ENCODE data around the gene HDLBP. TPM values are rescaled to one million over a fixed set of nuclear protein-coding genes. Genes with fewer than 3 reads are reported as not detected.
"Not testable (repeated sequence)": the region's sequence is repeated elsewhere in the genome, so short reads cannot be mapped to it uniquely, and the experiment has no call there.

The HDLBP gene
- total RNA-seq, 1 donor from 2014 or later = 398 TPM

DNA sequence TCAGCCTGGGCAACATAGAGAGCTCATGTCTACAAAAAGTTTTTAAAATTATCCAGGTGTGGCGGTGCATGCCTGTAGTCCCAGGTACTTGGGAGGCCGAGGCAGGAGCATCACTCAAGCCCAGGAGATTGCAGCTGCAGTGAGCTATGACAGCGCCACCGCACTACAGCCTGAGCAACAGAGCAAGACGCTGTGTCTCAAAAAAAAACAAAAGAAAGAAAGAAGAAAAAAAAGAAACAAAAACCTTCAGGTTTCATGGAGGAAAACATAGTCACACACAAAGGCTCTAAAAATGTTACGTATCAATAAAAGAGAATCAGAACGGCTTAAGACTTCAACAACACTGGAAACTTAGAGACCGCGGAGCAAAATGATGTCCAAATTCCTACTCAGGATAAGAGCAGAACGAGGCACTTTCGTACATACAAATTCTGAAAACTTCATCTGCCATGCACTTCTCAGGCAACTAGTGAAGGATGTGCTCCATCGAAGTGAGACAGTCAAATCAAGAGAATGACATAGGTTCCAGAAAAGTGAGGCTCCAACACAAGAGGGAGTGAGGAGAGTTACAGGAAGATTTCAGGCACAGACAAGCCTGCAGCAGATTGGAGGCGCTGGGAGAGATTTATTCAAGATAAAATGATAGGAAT, 4.4 kb downstream of the HDLBP start:
- no peak for DNase-seq (ENCODE audit: low spot score)
- ATAC-seq = no peak
- intact Hi-C loops (cut with DNase I) = no loop called here

DNA sequence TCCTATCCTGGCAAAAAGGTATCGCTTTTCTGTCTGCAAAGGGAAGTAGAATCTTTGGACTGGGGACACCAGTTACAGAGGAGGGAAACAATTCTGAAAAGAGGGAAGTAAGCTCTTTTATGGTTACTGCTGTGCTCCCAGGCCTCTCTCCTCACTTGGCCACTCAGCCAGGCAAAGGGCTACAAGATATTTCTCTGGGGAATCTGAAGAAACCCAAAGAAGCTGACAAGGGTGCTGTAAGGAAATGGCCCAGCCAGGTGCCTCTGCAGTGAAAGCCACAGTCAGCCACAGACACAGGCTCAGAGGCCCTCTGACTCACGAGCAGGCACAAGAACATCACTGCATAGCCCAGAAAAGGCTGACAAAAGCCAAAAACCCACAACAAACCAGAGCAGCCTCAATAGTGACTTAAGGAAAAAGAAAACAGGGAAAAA, 5.8 kb downstream of the HDLBP start:
- intact Hi-C loops (cut with DNase I) = no loop called here
- DNase-seq (ENCODE audit: low spot score) = no peak
- ATAC-seq = peak; percentile 14

DNA sequence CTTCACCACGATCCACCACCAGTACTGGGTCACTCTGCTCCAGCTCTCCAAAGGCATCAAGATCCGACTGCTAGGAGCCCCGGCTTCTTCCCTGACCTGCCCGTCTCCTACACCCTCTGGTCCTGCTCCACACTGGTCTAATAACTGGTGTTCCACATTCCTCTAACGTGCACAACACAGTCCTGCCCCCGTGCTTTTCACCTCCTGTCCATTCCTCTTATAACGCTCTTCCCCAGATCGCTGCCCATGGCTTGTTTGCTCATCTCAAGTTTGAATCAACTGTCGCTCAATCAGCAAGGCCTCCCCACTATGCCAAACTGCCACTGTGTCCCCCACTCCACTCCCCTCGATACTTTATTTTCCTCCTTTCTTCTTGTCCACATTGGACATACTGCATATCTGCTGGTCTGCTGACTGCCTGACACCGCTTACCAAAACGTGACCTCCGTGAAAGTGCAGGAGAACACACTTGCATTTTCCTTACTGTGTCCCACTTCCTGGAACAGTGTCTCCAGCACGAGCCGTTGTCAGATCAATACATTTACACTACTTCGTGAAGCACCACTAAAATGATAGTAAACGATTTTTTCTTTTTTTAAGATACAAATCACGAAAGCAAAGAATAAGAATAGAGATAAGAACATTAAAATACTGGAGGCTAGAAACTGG, 6.5 kb downstream of the HDLBP start:
- no peak for ATAC-seq

DNA sequence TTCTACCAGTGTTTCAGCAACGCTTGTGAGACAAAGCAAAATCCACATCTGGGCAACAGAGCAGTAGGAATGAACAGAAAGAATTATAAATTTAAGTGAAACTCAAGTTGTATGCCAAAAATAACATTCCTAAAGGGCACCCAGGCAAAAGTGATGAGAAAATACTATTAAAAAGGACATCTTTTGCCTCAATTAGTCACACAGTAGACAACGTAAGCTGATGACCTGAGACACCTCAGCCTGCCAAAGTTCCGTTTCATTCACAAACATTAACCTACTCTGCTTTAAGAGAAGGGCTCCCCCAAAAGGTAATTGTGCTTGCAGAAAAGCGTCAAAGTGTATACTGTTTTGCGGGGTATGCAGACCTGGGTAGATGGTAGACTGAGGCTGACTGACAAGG, 7.2 kb downstream of the HDLBP start:
- no peak for ATAC-seq
- intact Hi-C loops (cut with DNase I) = no loop called here
- DNase-seq (ENCODE audit: low spot score) = no peak

More for the DNA sequence above, 6.5 kb downstream of the HDLBP start:
- no peak for DNase-seq (ENCODE audit: low spot score)
- intact Hi-C loops (cut with DNase I) = no loop called here

DNA sequence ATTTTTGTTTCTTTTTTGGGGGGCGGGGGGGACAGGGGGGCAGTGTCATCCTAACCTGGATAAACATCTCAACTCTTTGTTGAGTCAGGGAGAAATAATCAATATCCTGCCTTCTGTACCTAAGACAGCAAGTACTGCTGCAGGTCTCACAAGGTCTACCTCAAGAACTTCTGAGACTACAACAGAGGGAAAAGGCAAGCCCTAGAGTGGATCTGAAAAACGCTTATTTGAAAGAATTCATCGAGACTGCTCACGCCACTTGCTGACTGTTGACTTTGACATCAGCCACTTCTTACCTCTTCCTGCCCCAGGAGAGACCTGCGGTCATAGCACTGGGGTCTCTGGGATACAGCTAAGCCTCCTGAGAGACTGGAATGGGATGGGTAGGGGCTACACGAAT, 8.4 kb downstream of the HDLBP start:
- ATAC-seq (no peak), DNase-seq (ENCODE audit: low spot score) (no peak)
- intact Hi-C loops (cut with DNase I) = no loop called here

DNA sequence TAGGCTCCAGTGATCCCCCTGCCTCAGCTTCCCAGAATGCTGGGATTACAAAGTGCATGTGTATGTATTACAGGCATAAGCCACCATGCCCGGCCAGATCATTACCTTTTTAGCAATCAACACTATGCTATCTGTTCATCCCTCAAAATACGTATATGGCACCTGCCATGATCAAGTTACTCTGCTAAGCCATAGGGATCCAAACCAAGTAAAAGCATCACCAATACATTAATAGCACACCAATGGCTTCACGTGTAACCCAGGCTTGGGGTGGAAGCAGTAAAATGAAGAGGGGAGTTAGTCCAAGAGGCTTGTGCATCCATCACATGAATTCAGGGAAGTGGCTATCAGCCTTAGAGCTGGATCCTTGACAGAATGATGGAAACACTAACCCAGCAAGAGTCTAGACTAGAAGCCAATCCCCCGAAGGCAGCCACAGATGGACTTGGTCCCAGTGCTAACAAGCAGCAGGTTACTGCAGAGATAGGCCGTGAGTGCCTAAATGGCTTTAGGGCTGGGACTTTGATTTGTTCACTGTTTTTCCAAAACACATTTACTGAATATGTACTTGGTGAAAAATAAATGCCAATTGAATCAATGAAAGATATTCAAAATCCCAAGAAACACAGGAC, 11.3 kb downstream of the HDLBP start:
- no peak for ATAC-seq
- no peak for DNase-seq (ENCODE audit: low spot score)
- intact Hi-C loops (cut with DNase I) = no loop called here

DNA sequence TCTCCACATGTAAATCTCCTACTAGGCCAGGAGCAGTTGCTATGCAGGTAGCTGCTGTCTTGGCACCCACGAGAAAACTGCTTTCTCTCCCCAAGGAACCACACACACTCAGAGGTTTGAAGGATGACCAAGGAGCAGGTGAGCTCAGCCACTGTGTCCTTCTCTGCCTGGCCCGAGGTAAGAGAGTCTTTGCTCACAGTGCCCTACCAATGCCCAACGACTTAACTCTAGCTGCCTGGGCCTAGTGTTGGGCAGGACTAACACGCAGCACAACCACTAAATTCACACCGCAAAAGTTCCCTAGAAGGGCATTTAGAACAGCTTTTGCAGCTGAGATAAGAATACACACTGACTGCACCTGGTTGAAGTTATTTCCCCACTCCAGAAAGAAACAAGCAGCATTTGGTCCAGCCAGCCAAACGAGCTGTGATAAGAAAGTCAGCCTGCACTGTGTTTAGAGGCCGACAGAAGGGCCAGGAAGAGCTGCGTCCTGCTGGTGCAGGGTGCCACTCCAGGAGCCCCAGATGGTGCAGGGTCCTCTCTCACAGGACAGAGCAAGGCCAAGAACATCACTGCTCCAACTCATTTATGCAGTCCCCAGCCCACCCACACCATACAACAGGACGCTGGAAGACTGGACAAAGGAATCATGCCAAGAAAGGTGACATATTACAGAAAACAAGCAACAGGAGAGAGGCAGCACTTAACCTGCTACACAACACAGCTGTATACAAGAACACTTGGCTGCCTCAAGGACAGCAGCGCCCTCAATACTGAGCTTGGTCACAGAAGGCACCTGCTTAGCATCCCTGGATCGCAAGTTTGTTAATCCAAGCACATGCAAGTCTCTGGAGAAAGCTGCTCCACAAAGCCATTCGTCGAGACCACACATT, 12.5 kb downstream of the HDLBP start:
- intact Hi-C loops (cut with DNase I) = no loop called here
- DNase-seq (ENCODE audit: low spot score) (no peak), ATAC-seq (no peak)

DNA sequence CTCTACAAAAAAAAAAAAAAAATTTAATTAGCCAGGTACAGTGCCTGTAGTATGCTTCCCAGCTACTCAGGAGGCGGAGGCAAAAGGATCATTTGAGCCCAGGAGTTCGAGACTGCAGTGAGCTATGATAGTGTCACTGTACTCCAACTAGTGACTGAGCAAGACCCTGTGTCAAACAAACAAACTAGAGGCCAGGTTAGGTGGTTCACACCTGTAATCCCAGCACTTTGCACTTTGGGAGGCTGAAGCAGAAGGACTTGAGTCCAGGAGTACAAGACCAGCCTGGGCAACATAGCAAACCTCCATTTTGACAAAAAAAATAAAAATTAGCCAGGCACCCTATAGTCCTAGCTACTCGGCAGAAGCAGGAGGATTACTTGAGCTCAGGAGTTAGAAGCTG, 13.4 kb downstream of the HDLBP start:
- DNase-seq (ENCODE audit: low spot score) (no peak), ATAC-seq (no peak)
- intact Hi-C loops (cut with DNase I) = no loop called here

DNA sequence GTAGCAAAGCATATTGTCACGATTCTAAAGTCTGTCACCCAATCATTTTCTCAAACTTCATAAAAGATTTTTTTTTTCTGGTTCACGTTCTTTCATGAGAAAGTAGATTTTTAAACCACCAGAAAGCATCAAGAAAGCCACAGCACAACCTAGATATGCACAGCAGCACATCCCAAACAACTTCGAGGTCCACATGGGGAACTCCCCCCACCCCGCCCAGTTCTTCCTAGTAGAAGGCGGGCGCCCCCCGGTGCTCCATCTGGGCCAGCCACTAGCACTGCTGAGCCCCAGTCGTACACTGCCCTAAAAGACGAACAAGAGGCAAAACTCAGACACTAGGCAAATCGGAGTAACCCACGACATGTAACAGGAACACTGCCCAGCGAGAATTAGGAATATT, 15.5 kb downstream of the HDLBP start:
- intact Hi-C loops (cut with DNase I) = no loop called here
- ATAC-seq = no peak

DNA sequence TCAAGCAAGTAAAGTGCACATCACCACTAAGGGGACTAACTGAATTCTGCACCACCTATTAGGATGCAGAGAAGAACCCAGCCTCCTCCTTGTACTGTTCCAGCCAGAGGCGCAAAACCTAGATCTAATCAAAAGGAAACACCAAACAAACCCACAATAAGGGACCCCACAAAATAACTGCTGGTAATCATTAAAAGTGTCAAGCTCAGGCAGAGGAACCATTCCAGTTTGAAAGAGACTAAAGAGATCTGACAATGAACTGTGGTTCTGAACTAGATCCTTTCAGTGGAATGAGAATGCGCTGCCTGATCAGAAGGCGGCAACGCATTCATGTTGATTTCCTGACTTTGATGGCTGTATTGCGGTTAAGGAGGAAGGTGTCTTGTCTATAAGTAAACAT, 16.8 kb downstream of the HDLBP start:
- intact Hi-C loops (cut with DNase I) = no loop called here
- ATAC-seq (no peak), DNase-seq (ENCODE audit: low spot score) (no peak)

More for the DNA sequence above, 15.5 kb downstream of the HDLBP start:
- DNase-seq (ENCODE audit: low spot score) = no peak

DNA sequence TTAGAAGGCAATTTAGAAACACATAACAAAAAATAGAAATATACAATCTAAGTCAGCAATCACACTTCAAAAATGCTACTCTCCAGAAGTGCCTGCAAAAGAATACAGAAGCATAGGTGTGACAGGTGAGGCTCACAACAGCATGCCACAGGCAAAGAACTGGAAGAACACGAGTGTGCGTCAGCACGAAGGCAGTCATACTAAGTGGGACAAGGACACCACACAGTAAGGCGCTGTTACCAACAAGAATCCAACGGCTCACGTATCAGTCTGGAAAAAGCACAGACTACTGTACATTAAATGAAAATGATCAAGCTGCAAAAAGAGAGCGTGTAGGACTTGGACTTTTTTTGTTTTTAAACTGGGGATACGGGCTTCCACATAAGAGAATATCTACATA, 18.7 kb downstream of the HDLBP start:
- DNase-seq (ENCODE audit: low spot score) = no peak
- intact Hi-C loops (cut with DNase I) = no loop called here
- no peak for ATAC-seq

DNA sequence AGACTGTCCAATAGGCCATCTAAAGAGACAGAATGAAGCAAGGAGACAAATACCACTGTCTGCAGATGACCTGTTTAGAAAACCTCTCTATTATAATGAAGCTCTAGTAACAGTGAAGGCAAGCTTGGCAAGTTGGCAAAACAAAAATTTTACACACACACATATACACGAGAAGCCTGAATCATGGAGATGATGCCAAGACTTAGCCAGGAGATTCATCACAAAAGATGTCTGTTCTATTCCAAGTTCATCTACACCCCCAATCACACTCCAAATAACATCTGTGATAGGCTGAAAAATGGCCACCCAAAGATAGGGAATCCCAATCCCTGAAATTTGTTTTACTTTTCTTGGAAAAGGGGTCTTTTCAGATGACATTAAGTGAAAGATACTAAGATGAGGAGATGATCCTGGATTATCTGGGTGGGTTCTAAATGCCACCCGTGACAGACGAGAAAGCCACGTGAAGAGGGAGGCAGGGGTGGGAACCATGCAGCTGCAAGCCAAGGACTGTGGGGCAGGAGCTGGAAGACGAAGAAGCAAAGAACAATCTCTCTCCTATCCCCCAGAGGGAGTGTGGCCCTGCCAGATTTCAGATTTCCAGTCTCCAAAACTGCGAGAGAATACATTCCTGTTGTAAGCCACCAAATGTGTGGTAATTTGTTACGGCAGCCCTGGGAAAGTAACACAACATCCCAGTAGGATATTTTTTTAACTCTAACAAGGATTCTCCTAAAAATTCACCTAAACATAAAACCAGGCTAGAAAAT, 20.0 kb downstream of the HDLBP start:
- DNase-seq (ENCODE audit: low spot score) = no peak
- ATAC-seq = no peak
- intact Hi-C loops (cut with DNase I) = no loop called here

DNA sequence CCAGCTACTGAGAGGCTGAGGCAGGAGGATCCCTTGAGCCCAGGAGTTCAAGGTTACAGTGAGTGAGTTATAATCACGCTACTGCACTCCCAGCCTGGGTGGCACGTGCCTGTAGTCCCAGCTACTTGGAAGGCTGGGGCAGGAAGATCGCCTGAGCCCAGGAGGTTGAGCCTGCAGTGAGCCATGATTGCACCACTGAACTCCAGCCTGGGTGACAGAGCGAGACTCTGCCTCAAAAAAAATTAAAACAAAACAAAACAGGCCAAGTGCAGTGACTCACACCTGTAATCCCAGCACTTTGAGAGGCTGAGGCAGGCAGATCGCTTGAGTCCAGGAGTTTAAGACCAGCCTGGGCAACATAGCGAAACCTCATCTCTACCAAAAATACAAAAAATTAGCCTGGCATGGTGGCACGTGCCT, 22.1 kb downstream of the HDLBP start:
- DNase-seq (ENCODE audit: low spot score); ATAC-seq; intact Hi-C loops (cut with DNase I): not testable (repeated sequence)

DNA sequence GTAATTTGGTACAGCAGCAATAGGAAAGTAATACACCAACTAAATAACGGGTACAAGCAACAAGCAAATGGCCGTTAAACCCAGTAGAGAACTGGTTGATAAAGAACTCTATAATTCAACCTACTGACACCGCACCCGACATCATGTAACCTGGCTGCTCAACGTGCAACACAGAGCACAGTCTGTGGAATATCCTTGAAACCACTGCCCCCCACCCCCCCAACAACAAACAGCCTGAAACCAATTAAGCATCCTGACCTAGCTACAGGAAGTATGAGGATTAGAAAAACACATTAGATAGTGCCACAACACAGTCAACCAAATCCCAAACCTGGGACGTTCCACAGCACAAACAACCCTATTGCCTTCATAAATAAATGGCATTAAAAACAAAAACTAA, 23.5 kb downstream of the HDLBP start:
- DNase-seq (ENCODE audit: low spot score) (no peak), ATAC-seq (no peak)
- intact Hi-C loops (cut with DNase I) = no loop called here

DNA sequence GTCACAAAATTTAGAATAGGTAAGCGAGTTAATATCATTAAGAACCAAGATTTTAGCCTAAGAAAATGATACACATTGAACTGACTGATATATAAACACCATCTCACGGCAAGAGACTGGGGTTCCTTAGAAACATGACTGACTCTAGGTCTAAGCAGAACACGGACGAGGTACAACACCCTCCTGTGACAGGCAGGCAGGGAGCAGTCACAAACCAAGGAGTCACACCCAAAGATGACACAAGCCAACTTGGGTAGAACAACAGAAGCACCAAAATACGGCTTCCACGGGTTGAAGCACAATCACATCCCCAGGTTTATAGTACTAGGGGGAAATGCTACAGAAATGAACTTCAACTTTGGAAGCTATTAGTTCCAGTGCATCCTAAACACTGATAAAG, 24.3 kb downstream of the HDLBP start:
- ATAC-seq = no peak
- intact Hi-C loops (cut with DNase I) = no loop called here
- no peak for DNase-seq (ENCODE audit: low spot score)

DNA sequence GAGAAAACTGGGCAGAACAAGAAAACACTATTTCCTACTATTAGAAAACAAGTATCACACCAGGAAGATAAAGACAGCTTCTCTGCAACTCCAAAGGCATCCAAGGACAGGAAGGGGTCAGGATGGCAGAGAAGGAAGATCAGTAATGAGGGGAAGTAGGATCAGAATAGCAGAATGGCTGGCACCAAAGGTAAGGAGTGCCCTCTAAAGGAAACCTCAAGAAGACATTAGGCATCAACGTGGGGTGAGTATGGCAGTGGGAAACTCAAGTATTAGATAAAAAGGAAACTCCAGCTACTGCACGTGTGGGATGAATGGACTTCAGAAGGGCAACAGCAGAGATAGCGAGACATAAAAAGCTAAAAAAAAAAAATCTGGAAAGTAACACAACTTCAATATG, 25.9 kb downstream of the HDLBP start:
- ATAC-seq (no peak), DNase-seq (ENCODE audit: low spot score) (no peak)
- intact Hi-C loops (cut with DNase I) = no loop called here

DNA sequence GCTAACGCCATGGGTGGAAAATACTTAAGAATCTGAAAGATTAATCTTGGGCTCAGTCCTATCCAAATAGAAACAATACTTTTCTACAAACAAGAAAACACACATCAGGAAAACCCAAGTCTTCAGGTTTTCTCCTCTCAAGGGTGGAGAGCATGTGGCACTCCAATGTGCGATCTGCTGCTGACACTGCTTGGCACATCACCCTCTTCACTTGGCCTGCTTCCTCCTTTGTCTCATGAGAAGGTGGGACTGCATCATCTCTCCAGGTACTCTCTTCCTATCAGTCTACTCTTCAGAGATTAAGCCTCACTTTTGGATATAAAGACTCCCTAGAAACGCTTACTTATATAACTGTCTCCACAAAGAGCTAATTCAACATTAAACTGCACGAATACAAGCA, 26.4 kb downstream of the HDLBP start:
- intact Hi-C loops (cut with DNase I) = no loop called here
- ATAC-seq (peak; percentile 30), DNase-seq (ENCODE audit: low spot score) (no peak)

DNA sequence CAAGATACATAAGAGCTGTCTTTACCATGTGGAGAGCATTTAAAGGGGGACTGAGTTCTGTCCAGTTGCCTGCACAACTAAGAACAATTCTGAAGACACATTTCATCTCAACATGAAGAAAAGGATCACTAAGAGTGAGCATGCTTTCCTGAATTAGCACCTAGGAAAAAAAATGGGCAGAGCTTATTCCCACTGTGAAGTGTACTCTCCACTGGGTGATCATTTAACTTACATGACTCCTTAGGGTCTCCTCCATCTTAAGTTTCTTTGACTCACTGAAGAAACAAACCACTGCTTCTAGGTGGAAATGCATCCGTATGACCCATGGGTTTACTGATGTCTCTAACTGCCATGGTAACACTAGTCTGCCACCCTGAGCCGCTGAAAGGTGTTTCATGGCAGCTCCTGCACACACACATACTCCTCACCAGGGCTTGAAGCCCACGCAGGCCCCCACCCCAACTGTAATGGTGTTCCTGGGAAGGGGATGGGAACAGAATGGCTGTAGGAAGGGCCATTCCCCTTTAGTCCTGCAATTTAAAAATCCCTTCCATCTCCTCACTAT, 27.1 kb downstream of the HDLBP start:
- ATAC-seq (no peak), DNase-seq (ENCODE audit: low spot score) (no peak)
- intact Hi-C loops (cut with DNase I) = no loop called here

Data from sciatic nerve (tissue), 2 donors.